GM18505 (cell line): ENCODE measurements around the gene NSD1.

Experiments used
- ATAC-seq: cut with Tn5 transposase; IDR thresholded peaks from one replicate; pipeline ENCODE4 v1.9.1; 2021; ENCODE audit not compliant: unreplicated experiment
- POLR2A ChIP-seq: IDR thresholded peaks from 4 replicates; pipeline ENCODE4 v1.6.1; 2011; ENCODE audit warnings: borderline replicate concordance; ENCODE audit not compliant: insufficient read depth, insufficient read length; ENCODE audit errors: extremely low read depth

Gene NSD1

GRCh38 chr5:177105691-177106476, 27.7 kb upstream of the NSD1 start:
- no peak for TF ChIP-seq POLR2A
- ATAC-seq, result no peak

DNA sequence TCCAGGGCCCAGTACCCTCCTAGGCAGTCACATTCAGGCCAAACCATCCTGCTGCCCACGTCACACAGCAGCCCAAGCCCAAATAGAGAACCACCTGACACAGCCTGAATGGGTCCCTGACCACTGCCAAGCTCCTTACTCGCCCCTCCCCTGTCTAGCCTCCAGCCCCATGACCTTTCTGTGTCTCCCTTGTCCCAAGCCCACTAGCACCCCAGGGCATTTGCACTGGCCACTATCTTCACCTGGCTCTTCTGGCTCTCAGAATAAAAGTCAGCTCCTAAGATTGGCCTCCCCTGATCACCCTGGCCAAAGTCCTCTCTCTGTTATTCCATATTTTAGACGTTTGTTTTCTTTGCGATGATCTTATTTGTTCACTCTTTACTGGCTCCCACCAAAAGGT, 26.4 kb upstream of the NSD1 start:
- no peak for ATAC-seq
- no peak for TF ChIP-seq POLR2A

GRCh38 chr5:177109810-177110209, 23.8 kb upstream of the NSD1 start:
- TF ChIP-seq POLR2A, result no peak
- ATAC-seq, result no peak

GRCh38 chr5:177111720-177112394, 21.7 kb upstream of the NSD1 start:
- no peak for TF ChIP-seq POLR2A
- ATAC-seq, result no peak

- TF ChIP-seq POLR2A, result no peak
- ATAC-seq, result no peak
Measured at GRCh38 chr5:177112589-177113220, 20.9 kb upstream of the NSD1 start.

GRCh38 chr5:177113566-177114424, 19.8 kb upstream of the NSD1 start:
- ATAC-seq, result no peak
- TF ChIP-seq POLR2A, result no peak

GRCh38 chr5:177116631-177117373, 16.8 kb upstream of the NSD1 start:
- no peak for TF ChIP-seq POLR2A
- no peak for ATAC-seq

DNA sequence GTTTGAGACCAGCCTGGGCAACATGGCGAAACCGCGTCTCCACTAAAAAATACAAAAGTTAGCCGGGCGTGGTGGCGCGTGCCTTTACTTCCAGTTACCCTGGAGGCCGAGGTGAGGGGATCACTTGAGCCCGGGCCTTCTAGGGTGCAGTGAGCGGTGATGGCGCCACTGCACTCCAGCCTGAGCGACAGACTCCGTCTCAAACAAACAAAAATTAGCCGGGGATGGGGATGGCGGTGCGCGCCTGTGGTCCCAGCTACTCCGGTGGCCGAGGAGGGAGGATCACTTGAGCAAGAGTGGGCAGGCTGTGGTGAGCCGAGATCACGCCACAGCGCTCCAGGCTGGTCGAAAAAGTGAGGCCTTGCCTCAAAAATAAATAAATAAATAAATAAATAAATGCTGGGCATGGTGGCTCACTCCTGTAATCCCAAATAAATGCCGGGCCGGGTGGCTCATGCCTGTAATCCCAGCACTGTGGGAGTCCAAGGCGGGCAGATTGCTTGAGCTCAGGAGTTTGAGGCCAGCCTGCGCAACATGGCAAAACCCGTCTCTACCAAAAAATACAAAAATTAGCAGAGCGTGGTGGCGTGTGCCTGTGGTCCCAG, 16.0 kb upstream of the NSD1 start:
- TF ChIP-seq POLR2A, result no peak

GRCh38 chr5:177122566-177122965, 11.0 kb upstream of the NSD1 start:
- no peak for ATAC-seq
- no peak for TF ChIP-seq POLR2A

More for the DNA sequence above, 16.0 kb upstream of the NSD1 start:
- ATAC-seq, result no peak

DNA sequence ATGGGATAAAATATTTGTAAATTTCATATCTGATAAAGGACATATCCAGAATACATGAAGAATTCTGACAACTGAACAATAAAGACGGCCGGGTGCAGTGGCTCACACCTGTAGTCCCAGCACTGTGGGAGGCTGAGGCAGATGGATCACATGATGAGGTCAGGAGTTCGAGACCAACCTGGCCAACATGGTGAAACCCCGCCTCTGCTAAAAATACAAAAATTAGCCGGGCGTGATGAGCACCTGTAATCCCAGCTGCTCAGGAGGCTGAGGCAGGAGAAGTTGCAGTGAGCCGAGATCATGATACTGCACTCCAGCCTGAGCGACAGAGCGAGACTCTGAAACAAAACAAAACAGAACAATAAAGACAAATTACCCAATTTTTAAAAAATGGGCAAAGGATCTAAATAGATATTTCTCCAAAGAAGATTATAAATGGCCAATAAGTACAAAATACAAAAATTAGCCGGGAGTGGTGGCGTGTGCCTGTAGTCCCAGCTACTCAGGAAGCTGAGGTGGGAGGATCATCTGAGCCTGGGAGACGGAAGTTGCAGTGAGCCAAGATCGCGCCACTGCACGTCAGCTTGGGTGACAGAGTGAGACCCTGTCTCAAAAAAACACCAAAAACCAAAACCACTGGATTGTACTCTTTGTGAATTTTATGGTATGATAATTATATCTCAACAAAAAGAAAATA, 9.6 kb upstream of the NSD1 start:
- no peak for ATAC-seq
- TF ChIP-seq POLR2A, result peak; percentile 38

DNA sequence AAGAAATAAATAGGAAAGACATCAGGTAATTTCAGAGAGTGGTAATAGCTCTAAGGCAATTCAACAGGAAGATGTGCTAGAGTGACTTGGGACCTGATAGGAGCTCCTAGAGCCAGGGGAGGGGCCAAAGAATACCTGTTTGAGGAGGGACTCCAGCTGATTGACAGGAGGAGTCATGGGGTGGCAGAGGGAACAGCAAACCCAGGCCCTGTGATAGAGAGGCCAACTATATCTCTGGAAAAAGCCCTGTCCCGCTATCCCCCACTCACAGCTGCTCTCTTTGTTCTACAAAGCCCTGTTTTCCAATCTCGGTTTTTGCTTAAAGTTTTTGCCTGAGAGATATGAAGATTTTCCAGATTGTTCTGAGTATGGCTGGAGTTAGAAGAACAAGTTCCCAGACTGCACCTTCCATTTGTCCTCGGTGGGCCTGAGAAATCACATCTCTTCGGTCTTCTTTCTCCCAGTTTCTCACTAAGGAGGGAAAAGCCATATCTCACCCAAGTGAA, 9.0 kb upstream of the NSD1 start:
- ATAC-seq, result no peak
- peak; percentile 3 for TF ChIP-seq POLR2A
